ENCODE data around the gene CENPN.

The CENPN gene

DNA sequence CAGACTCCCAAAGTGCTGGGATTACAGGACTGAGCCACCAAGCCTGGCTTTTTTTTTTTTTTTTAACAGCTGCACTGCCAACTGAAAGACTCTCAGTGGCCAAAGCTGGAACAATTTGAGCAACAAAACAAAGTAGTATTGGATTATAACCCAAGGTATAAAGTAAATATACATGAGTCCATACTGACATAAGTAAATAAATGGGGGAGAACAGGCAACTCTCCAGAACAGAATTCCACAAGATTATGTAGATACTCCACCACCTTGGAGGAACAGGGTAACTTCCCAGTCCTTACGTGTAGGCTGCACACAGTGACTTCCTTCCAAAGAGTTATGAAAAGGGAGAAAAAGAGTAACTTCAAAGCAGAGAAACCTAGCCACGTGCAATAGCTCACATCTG, 16.0 kb upstream of the CENPN start:
- no peak overlapping the region for H3K4me3 ChIP-seq (ENCODE audit: low read depth, low read length)
- TF ChIP-seq, protein P1, sequence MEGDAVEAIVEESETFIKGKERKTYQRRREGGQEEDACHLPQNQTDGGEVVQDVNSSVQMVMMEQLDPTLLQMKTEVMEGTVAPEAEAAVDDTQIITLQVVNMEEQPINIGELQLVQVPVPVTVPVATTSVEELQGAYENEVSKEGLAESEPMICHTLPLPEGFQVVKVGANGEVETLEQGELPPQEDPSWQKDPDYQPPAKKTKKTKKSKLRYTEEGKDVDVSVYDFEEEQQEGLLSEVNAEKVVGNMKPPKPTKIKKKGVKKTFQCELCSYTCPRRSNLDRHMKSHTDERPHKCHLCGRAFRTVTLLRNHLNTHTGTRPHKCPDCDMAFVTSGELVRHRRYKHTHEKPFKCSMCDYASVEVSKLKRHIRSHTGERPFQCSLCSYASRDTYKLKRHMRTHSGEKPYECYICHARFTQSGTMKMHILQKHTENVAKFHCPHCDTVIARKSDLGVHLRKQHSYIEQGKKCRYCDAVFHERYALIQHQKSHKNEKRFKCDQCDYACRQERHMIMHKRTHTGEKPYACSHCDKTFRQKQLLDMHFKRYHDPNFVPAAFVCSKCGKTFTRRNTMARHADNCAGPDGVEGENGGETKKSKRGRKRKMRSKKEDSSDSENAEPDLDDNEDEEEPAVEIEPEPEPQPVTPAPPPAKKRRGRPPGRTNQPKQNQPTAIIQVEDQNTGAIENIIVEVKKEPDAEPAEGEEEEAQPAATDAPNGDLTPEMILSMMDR (IDR thresholded peaks at IDR 0.05; ENCODE audit: borderline replicate concordance, insufficient read depth, low read depth, low read length): no peak

GRCh38 chr16:80991792-80992430, 15.1 kb upstream of the CENPN start:
- TF ChIP-seq, protein P1 (IDR thresholded peaks at IDR 0.05; ENCODE audit: borderline replicate concordance, insufficient read depth, low read depth, low read length): no peak
- no peak overlapping the region for H3K4me3 ChIP-seq (ENCODE audit: low read depth, low read length)

DNA sequence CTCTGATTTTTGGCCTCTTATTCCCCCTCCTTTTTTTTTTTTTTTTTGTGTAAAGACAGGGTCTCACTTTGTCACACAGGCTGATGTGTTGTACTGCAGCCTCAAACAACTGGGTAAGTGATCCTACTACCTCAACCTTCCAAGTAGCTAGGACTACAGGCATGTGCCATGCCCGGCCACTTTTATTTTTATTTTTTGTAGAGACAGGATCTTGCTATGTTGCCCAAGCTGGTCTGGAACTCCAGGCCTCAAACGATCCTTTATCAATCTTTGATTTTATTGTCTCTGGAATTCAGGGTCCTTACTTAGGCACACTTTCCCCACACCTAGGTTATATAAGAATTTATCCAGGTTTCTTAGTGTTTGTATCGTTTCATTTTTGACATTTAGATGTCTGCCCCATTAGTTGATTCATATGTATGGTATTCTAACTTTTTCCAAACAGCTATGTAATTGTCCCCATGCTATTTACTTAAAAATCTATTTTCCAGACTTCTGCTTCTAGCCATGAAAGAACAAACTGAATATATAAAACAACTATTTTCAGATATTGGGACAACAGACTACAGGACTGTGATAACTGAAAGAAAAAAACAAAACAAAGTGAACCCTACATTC, 14.2 kb upstream of the CENPN start:
- H3K4me3 ChIP-seq (ENCODE audit: low read depth, low read length): no peak overlapping the region
- TF ChIP-seq, protein P1 (IDR thresholded peaks at IDR 0.05; ENCODE audit: borderline replicate concordance, insufficient read depth, low read depth, low read length): no peak

DNA sequence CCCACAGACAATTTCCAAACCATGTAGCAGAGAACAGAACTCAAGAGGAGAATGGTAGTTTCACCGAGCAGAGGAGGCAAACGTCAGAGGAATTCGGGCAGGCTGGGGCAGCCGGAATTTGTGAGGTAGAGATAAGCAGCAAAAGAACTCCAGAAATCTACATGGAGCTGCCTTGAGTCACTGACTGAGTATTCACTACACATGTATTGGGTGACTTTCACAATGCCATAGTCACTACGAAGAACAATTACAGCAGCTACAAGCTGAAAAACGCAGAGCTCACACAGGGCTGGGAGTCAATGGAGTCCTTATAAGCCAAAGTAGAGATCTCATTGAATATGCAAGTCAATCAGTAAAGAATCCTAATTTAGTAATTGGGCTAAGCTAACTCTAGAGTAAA, 13.7 kb upstream of the CENPN start:
- TF ChIP-seq, protein P1 (IDR thresholded peaks at IDR 0.05; ENCODE audit: borderline replicate concordance, insufficient read depth, low read depth, low read length): no peak
- no peak overlapping the region for H3K4me3 ChIP-seq (ENCODE audit: low read depth, low read length)

- no peak overlapping the region for H3K4me3 ChIP-seq (ENCODE audit: low read depth, low read length)
- TF ChIP-seq, protein P1 (IDR thresholded peaks at IDR 0.05; ENCODE audit: borderline replicate concordance, insufficient read depth, low read depth, low read length): no peak
Observed at GRCh38 chr16:80993834-80994233, 13.2 kb upstream of the CENPN start.

DNA sequence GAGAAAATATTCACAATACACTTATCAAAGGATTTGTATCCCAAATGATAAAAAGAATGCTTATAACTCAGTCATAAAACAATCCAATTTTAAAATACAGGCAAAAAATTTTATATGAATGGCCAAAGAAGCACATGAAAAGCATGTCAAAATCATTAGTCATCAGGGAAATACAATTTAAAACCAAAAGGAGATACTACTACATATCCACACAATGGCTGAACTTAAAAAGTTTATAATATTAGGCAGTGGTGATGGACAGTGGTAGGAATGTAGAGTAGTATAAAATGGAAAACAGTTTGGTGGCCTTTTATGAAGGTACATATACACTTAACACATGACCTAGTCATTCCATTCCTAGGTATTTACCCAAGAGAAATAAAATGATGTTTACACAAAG, 12.6 kb upstream of the CENPN start:
- TF ChIP-seq, protein P1 (IDR thresholded peaks at IDR 0.05; ENCODE audit: borderline replicate concordance, insufficient read depth, low read depth, low read length): no peak
- no peak overlapping the region for H3K4me3 ChIP-seq (ENCODE audit: low read depth, low read length)

DNA sequence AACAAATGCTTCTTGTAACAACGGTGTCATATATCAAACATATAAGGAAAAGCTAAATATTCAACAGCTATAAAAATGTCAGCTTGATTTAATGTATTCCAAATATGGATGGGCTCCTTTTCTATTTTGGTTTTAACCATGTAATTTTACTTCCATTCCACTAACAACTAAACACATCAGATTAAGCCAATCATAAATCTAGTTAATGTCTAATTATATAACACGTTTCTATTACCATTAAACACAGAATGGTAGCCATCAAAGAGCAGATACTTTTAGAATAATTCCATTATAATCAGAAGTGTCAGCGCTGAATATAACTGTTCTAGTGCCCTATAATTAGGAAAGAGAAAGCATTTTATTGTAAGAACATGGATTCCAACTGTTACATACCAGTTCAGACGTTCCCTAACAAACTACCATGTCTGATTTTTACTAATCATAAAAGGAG, 10.3 kb upstream of the CENPN start:
- TF ChIP-seq, protein P1 (IDR thresholded peaks at IDR 0.05; ENCODE audit: borderline replicate concordance, insufficient read depth, low read depth, low read length): no peak
- no peak overlapping the region for H3K4me3 ChIP-seq (ENCODE audit: low read depth, low read length)

Measured in GM12875 (cell line).